ENCODE results near the gene ENO1.

Gene ENO1

DNA sequence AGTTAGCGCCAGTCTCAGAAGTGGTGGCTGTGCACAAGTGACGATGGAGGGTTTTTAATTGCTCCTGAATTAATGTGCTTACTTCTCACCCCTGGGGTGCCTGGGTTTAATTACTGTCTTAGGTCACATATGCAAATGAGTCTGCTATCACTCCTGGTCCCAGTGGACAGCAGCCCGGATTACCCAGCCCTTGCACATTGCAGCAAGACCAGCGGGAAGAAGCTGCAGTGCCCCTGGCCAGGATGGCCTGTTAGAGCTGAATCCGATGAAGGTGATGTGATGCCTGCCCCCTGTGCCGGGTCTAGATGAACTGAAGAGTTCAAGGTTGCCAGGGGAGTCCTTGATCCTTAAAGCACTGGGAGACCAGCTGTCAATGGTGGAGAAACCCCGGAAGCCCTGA lies 24.2 kb downstream of the ENO1 start:
- no peak overlapping the region for H3K4me3 ChIP-seq (replicated peaks in 1 of 2; ENCODE audit: low read depth in 2 of 2, low read length in 2 of 2)

GRCh38 chr1:8851060-8851459 lies 27.4 kb downstream of the ENO1 start:
- DNase-seq (ENCODE audit: low read depth in 2 of 2) = no peak
- no peak overlapping the region for H3K4me3 ChIP-seq (replicated peaks in 1 of 2; ENCODE audit: low read depth in 2 of 2, low read length in 2 of 2)
- TF ChIP-seq, protein P1, sequence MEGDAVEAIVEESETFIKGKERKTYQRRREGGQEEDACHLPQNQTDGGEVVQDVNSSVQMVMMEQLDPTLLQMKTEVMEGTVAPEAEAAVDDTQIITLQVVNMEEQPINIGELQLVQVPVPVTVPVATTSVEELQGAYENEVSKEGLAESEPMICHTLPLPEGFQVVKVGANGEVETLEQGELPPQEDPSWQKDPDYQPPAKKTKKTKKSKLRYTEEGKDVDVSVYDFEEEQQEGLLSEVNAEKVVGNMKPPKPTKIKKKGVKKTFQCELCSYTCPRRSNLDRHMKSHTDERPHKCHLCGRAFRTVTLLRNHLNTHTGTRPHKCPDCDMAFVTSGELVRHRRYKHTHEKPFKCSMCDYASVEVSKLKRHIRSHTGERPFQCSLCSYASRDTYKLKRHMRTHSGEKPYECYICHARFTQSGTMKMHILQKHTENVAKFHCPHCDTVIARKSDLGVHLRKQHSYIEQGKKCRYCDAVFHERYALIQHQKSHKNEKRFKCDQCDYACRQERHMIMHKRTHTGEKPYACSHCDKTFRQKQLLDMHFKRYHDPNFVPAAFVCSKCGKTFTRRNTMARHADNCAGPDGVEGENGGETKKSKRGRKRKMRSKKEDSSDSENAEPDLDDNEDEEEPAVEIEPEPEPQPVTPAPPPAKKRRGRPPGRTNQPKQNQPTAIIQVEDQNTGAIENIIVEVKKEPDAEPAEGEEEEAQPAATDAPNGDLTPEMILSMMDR (IDR thresholded peaks at IDR 0.05; ENCODE audit: low read depth, low read length) = no peak

More for the DNA sequence above, 24.2 kb downstream of the ENO1 start:
- TF ChIP-seq, protein P1 (IDR thresholded peaks at IDR 0.05; ENCODE audit: low read depth, low read length) = no peak
- DNase-seq (ENCODE audit: low read depth in 2 of 2) = no peak

GRCh38 chr1:8848663-8849386 lies 29.7 kb downstream of the ENO1 start:
- TF ChIP-seq, protein P1 (IDR thresholded peaks at IDR 0.05; ENCODE audit: low read depth, low read length) = peak; percentile 94
- DNase-seq (ENCODE audit: low read depth in 2 of 2) = peak; percentile 93 to 97
- no peak overlapping the region for H3K4me3 ChIP-seq (replicated peaks in 1 of 2; ENCODE audit: low read depth in 2 of 2, low read length in 2 of 2)

GRCh38 chr1:8847990-8848389 lies 30.5 kb downstream of the ENO1 start:
- H3K4me3 ChIP-seq (replicated peaks in 1 of 2; ENCODE audit: low read depth in 2 of 2, low read length in 2 of 2) = no peak overlapping the region
- TF ChIP-seq, protein P1 (IDR thresholded peaks at IDR 0.05; ENCODE audit: low read depth, low read length) = no peak
- DNase-seq (ENCODE audit: low read depth in 2 of 2) = no peak

- TF ChIP-seq, protein P1 (IDR thresholded peaks at IDR 0.05; ENCODE audit: low read depth, low read length) = no peak
- DNase-seq (ENCODE audit: low read depth in 2 of 2) = no peak
- no peak overlapping the region for H3K4me3 ChIP-seq (replicated peaks in 1 of 2; ENCODE audit: low read depth in 2 of 2, low read length in 2 of 2)
These were observed 32.2 kb downstream of the ENO1 start for GRCh38 chr1:8846263-8846662.

DNA sequence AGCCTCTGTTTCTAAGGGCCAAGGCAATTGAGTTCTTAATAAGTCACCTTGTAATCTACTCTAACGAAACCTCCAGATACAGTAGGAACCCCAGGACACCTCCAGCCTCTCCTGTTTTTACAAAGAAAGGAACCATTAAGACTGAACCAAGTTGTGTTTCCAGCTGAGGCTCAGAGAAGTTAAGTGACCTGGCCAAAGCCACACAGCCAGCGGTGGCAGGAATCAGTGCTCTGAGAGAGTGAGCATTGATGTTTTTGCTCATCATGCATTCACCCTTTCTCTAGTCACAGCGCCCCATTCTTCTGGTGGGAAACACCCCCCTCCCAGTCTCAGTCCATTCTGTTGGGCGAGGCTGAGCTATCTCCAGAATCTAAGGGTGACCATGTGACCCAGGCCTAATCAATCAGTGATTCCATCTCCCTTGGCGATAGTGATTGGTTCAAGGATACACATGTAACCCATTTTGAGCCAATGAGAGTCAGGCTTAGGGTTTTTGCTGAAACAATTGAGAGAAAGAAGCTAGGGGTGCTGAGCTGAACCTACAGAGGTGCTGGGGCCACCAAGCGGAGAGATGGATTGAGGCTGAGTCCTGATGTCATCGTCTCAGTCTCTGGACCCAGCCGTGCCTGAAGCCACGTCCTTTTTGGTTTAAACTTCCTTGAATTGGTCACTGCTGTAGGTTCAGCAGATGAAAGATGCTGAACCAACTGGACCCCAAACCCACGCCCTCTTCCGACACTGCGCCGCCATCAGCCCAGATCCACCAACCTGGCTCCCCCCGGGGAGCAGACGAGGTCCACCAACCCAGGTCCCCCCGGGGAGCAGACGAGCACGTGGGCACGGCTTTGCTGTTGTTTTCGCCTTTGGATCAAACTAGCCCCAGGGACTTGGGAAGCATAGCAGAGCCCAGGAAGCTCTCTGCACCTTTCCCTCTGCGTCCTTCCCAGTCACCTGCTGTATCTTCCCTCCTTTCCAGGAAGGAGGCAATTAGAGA lies 33.1 kb downstream of the ENO1 start:
- H3K4me3 ChIP-seq (replicated peaks in 1 of 2; ENCODE audit: low read depth in 2 of 2, low read length in 2 of 2) = no peak overlapping the region
- TF ChIP-seq, protein P1 (IDR thresholded peaks at IDR 0.05; ENCODE audit: low read depth, low read length) = no peak
- DNase-seq (ENCODE audit: low read depth in 2 of 2) = no peak
